ENCODE results near the gene DFFB. TPM values are rescaled to one million over a fixed set of nuclear protein-coding genes. Genes with fewer than 3 reads are reported as not detected.

The DFFB gene
- total and polyA plus RNA-seq, 2 of the 13 experiments (the other 11 are each of a cell fraction or from before 2014, with no cell fraction given): 4.6 to 9.3 TPM

DNA sequence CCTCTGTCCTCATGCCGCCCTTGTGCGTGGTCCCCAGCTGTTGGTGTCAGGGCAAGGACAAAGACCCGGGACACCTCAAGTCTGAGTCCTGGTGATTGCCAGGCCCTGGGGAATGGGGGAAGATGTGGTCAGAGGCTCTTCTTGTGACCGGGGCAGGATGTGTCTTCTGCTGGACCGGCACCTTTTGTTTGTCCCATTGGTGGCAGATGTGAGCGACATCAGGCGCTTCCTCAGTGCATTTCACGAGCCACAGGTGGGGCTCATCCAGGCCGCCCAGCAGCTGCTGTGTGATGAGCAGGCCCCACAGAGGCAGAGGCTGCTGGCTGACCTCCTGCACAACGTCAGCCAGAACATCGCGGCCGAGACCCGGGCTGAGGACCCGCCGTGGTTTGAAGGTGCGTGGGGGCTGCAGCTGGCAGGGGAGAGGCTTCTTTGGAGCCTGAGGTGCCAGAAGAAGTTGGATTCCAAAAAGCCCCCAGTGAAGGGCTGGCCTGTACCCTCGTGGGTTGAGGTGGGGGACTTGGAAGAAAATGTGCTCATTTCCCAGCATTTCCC lies 8.4 kb downstream of the DFFB start:
- Histone ChIP-seq H3K4me2 (ENCODE audit: low read depth, low read length) (no peak overlapping the region), H3K27ac (ENCODE audit: extremely low read length, insufficient read depth, low read length) (no peak overlapping the region), H4K20me1 (ENCODE audit: insufficient read depth, low read length) (no peaks in the 10 kb centered on the region), H2AFZ (ENCODE audit: low read length) (no peak overlapping the region), H3K4me3 (replicated peaks in 1 of 3; ENCODE audit: insufficient read depth in 1 of 3, low read depth in 2 of 3, low read length in 3 of 3) (no peak overlapping the region), H3K27me3 (ENCODE audit: control insufficient read depth in 1 of 2, insufficient read depth in 2 of 2, low read length in 2 of 2) (no peaks in the 10 kb centered on the region), H3K9me3 (ENCODE audit: low read length) (no peaks in the 10 kb centered on the region), H3K4me1 (ENCODE audit: insufficient read depth, low read length) (peaks cover 12% of the 10 kb centered on the region), H3K9ac (ENCODE audit: insufficient read depth, low read depth, low read length) (no peak overlapping the region), H3K36me3 (replicated peaks in 1 of 2; ENCODE audit: control insufficient read depth in 1 of 2, insufficient read depth in 2 of 2, low read length in 2 of 2) (peaks cover 0 to 10% of the 10 kb centered on the region in 2 experiments; a peak in 2 of 5 replicates), H3K79me2 (ENCODE audit: insufficient read depth, low read length) (no peaks in the 10 kb centered on the region)
- in situ Hi-C loops (cut with HindIII; ENCODE audit: extremely low pct_ligation_motif_present, low pct_unique_long_range_greater_than_20kb) (no loop called here), intact Hi-C loops (cut with micrococcal nuclease; ENCODE audit: unreplicated experiment) (no loop called here)
- CTCF ChIA-PET (ENCODE audit: low intra/inter-chr PET ratio, low total read pairs): no interaction called here
- no peak for DNase-seq (ENCODE audit: low spot score)
- BruUV-seq (replicated peaks): no TSS peak
- no peak for ATAC-seq
- WGBS (ENCODE audit: low lambda C conversion rate): 92% methylated on average over 10 of the region's 18 CpGs
- POLR2A ChIA-PET: no interaction called here
- FAIRE-seq: no peak
- TF ChIP-seq ZNF335 (CRISPR knock-in tag; IDR thresholded peaks at IDR 0.05): no peak
- TF ChIP-seq, protein P1, sequence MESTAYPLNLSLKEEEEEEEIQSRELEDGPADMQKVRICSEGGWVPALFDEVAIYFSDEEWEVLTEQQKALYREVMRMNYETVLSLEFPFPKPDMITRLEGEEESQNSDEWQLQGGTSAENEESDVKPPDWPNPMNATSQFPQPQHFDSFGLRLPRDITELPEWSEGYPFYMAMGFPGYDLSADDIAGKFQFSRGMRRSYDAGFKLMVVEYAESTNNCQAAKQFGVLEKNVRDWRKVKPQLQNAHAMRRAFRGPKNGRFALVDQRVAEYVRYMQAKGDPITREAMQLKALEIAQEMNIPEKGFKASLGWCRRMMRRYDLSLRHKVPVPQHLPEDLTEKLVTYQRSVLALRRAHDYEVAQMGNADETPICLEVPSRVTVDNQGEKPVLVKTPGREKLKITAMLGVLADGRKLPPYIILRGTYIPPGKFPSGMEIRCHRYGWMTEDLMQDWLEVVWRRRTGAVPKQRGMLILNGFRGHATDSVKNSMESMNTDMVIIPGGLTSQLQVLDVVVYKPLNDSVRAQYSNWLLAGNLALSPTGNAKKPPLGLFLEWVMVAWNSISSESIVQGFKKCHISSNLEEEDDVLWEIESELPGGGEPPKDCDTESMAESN (CRISPR knock-in tag; conservative IDR thresholded peaks at IDR 0.05): no peak
- TF ChIP-seq, protein P2, sequence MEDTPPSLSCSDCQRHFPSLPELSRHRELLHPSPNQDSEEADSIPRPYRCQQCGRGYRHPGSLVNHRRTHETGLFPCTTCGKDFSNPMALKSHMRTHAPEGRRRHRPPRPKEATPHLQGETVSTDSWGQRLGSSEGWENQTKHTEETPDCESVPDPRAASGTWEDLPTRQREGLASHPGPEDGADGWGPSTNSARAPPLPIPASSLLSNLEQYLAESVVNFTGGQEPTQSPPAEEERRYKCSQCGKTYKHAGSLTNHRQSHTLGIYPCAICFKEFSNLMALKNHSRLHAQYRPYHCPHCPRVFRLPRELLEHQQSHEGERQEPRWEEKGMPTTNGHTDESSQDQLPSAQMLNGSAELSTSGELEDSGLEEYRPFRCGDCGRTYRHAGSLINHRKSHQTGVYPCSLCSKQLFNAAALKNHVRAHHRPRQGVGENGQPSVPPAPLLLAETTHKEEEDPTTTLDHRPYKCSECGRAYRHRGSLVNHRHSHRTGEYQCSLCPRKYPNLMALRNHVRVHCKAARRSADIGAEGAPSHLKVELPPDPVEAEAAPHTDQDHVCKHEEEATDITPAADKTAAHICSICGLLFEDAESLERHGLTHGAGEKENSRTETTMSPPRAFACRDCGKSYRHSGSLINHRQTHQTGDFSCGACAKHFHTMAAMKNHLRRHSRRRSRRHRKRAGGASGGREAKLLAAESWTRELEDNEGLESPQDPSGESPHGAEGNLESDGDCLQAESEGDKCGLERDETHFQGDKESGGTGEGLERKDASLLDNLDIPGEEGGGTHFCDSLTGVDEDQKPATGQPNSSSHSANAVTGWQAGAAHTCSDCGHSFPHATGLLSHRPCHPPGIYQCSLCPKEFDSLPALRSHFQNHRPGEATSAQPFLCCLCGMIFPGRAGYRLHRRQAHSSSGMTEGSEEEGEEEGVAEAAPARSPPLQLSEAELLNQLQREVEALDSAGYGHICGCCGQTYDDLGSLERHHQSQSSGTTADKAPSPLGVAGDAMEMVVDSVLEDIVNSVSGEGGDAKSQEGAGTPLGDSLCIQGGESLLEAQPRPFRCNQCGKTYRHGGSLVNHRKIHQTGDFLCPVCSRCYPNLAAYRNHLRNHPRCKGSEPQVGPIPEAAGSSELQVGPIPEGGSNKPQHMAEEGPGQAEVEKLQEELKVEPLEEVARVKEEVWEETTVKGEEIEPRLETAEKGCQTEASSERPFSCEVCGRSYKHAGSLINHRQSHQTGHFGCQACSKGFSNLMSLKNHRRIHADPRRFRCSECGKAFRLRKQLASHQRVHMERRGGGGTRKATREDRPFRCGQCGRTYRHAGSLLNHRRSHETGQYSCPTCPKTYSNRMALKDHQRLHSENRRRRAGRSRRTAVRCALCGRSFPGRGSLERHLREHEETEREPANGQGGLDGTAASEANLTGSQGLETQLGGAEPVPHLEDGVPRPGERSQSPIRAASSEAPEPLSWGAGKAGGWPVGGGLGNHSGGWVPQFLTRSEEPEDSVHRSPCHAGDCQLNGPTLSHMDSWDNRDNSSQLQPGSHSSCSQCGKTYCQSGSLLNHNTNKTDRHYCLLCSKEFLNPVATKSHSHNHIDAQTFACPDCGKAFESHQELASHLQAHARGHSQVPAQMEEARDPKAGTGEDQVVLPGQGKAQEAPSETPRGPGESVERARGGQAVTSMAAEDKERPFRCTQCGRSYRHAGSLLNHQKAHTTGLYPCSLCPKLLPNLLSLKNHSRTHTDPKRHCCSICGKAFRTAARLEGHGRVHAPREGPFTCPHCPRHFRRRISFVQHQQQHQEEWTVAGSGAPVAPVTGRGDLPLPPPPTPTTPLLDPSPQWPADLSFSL (CRISPR knock-in tag; IDR thresholded peaks at IDR 0.05): no peak
- no peak for TF ChIP-seq ZNF224 (CRISPR knock-in tag; IDR thresholded peaks at IDR 0.05)
- no peak for TF ChIP-seq HCFC1 (IDR thresholded peaks at IDR 0.05; ENCODE audit: low read depth, low read length)
- TF ChIP-seq ZNF143 (CRISPR knock-in tag; IDR thresholded peaks at IDR 0.05): no peak
- TF ChIP-seq, protein P3, sequence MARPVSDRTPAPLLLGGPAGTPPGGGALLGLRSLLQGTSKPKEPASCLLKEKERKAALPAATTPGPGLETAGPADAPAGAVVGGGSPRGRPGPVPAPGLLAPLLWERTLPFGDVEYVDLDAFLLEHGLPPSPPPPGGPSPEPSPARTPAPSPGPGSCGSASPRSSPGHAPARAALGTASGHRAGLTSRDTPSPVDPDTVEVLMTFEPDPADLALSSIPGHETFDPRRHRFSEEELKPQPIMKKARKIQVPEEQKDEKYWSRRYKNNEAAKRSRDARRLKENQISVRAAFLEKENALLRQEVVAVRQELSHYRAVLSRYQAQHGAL (CRISPR knock-in tag; IDR thresholded peaks at IDR 0.05; ENCODE audit: not compliant biosample characterization): no peak
- no peak for TF ChIP-seq ZFP1 (CRISPR knock-in tag; IDR thresholded peaks at IDR 0.05)
- no peak for TF ChIP-seq SP2 (CRISPR knock-in tag; IDR thresholded peaks at IDR 0.05)
- TF ChIP-seq, protein P4, sequence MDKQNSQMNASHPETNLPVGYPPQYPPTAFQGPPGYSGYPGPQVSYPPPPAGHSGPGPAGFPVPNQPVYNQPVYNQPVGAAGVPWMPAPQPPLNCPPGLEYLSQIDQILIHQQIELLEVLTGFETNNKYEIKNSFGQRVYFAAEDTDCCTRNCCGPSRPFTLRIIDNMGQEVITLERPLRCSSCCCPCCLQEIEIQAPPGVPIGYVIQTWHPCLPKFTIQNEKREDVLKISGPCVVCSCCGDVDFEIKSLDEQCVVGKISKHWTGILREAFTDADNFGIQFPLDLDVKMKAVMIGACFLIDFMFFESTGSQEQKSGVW (CRISPR knock-in tag; IDR thresholded peaks at IDR 0.05; ENCODE audit: borderline replicate concordance): no peak
- TF ChIP-seq, protein P5, sequence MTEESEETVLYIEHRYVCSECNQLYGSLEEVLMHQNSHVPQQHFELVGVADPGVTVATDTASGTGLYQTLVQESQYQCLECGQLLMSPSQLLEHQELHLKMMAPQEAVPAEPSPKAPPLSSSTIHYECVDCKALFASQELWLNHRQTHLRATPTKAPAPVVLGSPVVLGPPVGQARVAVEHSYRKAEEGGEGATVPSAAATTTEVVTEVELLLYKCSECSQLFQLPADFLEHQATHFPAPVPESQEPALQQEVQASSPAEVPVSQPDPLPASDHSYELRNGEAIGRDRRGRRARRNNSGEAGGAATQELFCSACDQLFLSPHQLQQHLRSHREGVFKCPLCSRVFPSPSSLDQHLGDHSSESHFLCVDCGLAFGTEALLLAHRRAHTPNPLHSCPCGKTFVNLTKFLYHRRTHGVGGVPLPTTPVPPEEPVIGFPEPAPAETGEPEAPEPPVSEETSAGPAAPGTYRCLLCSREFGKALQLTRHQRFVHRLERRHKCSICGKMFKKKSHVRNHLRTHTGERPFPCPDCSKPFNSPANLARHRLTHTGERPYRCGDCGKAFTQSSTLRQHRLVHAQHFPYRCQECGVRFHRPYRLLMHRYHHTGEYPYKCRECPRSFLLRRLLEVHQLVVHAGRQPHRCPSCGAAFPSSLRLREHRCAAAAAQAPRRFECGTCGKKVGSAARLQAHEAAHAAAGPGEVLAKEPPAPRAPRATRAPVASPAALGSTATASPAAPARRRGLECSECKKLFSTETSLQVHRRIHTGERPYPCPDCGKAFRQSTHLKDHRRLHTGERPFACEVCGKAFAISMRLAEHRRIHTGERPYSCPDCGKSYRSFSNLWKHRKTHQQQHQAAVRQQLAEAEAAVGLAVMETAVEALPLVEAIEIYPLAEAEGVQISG (CRISPR knock-in tag; IDR thresholded peaks at IDR 0.05): no peak

Measured in HepG2 (cell line).